Embryonic facial prominence (tissue), 1 donor: ENCODE data around the gene SHC2.

ENCODE experiments used
- DNase-seq: peaks from one replicate; pipeline ENCODE4 v3.0.0-alpha.2; 2016; ENCODE audit errors: extremely low spot score

SHC2 gene

GRCh38 chr19:372306-372890, 88.4 kb downstream of the SHC2 start:
- DNase-seq: no peak

GRCh38 chr19:371501-372168, 89.2 kb downstream of the SHC2 start:
- no peak for DNase-seq

- no peak for DNase-seq
Measured at GRCh38 chr19:370641-371330, 90.0 kb downstream of the SHC2 start.

GRCh38 chr19:369876-370275, 91.0 kb downstream of the SHC2 start:
- no peak for DNase-seq

- DNase-seq: no peak
Measured at GRCh38 chr19:369256-369655, 91.6 kb downstream of the SHC2 start.

GRCh38 chr19:368630-369024, 92.2 kb downstream of the SHC2 start:
- DNase-seq: no peak

- DNase-seq: no peak
Measured at GRCh38 chr19:367963-368629, 92.7 kb downstream of the SHC2 start.

- no peak for DNase-seq
Measured at GRCh38 chr19:367561-367960, 93.3 kb downstream of the SHC2 start.

- DNase-seq: no peak
Measured at GRCh38 chr19:366951-367350, 93.9 kb downstream of the SHC2 start.
